Measurements from ENCODE around the gene MRPL36. TPM values are rescaled to one million over a fixed set of nuclear protein-coding genes. Genes with fewer than 3 reads are reported as not detected.
A peak's percentile ranks its signal among the peaks of the same experiment; 100 is the strongest.

Gene MRPL36
- total and polyA plus RNA-seq, 2 donors (not counting 1 experiment from before 2014, with no cell fraction given): 47.9 to 54.8 TPM

GRCh38 chr5:1788828-1789227, 10.8 kb downstream of the MRPL36 start:
- no peaks in the 10 kb centered on the region for H4K20me1 ChIP-seq (ENCODE audit: control insufficient read depth, extremely low read depth, insufficient read depth, low read length)
- H2AFZ ChIP-seq (ENCODE audit: low read length): no peak overlapping the region
- H3K27ac ChIP-seq (ENCODE audit: insufficient read depth, low read length): no peak overlapping the region
- no peaks in the 10 kb centered on the region for H3K9me3 ChIP-seq (ENCODE audit: control insufficient read depth, insufficient read depth, low read depth, low read length)
- H3K4me1 ChIP-seq (ENCODE audit: control insufficient read depth, extremely low read depth, insufficient read depth, low read length): peaks cover 18% of the 10 kb centered on the region
- no peak overlapping the region for H3K4me3 ChIP-seq (replicated peaks in 1 of 4; ENCODE audit: control extremely low read depth in 1 of 4, insufficient read depth in 1 of 4, low read depth in 3 of 4, low read length in 4 of 4)
- H3K4me2 ChIP-seq (ENCODE audit: extremely low read depth, insufficient read depth, low read length): no peak overlapping the region
- no peak overlapping the region for H3K9ac ChIP-seq (ENCODE audit: insufficient read depth, low read length)
- DNase-seq (ENCODE audit: low read depth in 2 of 2): peak in 1 of 2 donors; percentile 31
- no peaks in the 10 kb centered on the region for H3K79me2 ChIP-seq (ENCODE audit: control insufficient read depth, insufficient read depth, low read length)
- TF ChIP-seq CTCF (conservative IDR thresholded peaks at IDR 0.05 in 1 of 2, IDR thresholded peaks at IDR 0.05 in 1 of 2; ENCODE audit: low read depth in 1 of 2, low read length in 2 of 2): no peak
- TF ChIP-seq EZH2 (IDR thresholded peaks at IDR 0.05; ENCODE audit: low read length, missing control alignments): no peak
- no peaks in the 10 kb centered on the region for H3K27me3 ChIP-seq (ENCODE audit: control insufficient read depth, insufficient read depth, low read length)
- H3K36me3 ChIP-seq (ENCODE audit: control insufficient read depth, insufficient read depth, low read length): no peaks in the 10 kb centered on the region

- no peak for DNase-seq (ENCODE audit: low read depth in 2 of 2)
- no peak overlapping the region for H3K27ac ChIP-seq (ENCODE audit: insufficient read depth, low read length)
- H3K4me1 ChIP-seq (ENCODE audit: control insufficient read depth, extremely low read depth, insufficient read depth, low read length): peaks cover 15% of the 10 kb centered on the region
- no peak for TF ChIP-seq EZH2 (IDR thresholded peaks at IDR 0.05; ENCODE audit: low read length, missing control alignments)
- no peak overlapping the region for H2AFZ ChIP-seq (ENCODE audit: low read length)
- no peaks in the 10 kb centered on the region for H3K27me3 ChIP-seq (ENCODE audit: control insufficient read depth, insufficient read depth, low read length)
- no peaks in the 10 kb centered on the region for H3K9me3 ChIP-seq (ENCODE audit: control insufficient read depth, insufficient read depth, low read depth, low read length)
- H3K4me2 ChIP-seq (ENCODE audit: extremely low read depth, insufficient read depth, low read length): no peak overlapping the region
- H3K9ac ChIP-seq (ENCODE audit: insufficient read depth, low read length): no peak overlapping the region
- H4K20me1 ChIP-seq (ENCODE audit: control insufficient read depth, extremely low read depth, insufficient read depth, low read length): no peaks in the 10 kb centered on the region
- no peaks in the 10 kb centered on the region for H3K36me3 ChIP-seq (ENCODE audit: control insufficient read depth, insufficient read depth, low read length)
- no peaks in the 10 kb centered on the region for H3K79me2 ChIP-seq (ENCODE audit: control insufficient read depth, insufficient read depth, low read length)
- no peak overlapping the region for H3K4me3 ChIP-seq (replicated peaks in 1 of 4; ENCODE audit: control extremely low read depth in 1 of 4, insufficient read depth in 1 of 4, low read depth in 3 of 4, low read length in 4 of 4)
Observed at GRCh38 chr5:1788200-1788599, 11.4 kb downstream of the MRPL36 start.

- Histone ChIP-seq H3K27me3 (ENCODE audit: control insufficient read depth, insufficient read depth, low read length) (no peaks in the 10 kb centered on the region), H3K4me3 (replicated peaks in 1 of 4; ENCODE audit: control extremely low read depth in 1 of 4, insufficient read depth in 1 of 4, low read depth in 3 of 4, low read length in 4 of 4) (no peak overlapping the region), H3K79me2 (ENCODE audit: control insufficient read depth, insufficient read depth, low read length) (no peaks in the 10 kb centered on the region), H4K20me1 (ENCODE audit: control insufficient read depth, extremely low read depth, insufficient read depth, low read length) (no peaks in the 10 kb centered on the region), H3K9ac (ENCODE audit: insufficient read depth, low read length) (no peak overlapping the region), H3K4me2 (ENCODE audit: extremely low read depth, insufficient read depth, low read length) (no peak overlapping the region), H3K9me3 (ENCODE audit: control insufficient read depth, insufficient read depth, low read depth, low read length) (no peaks in the 10 kb centered on the region), H3K36me3 (ENCODE audit: control insufficient read depth, insufficient read depth, low read length) (no peaks in the 10 kb centered on the region), H3K4me1 (ENCODE audit: control insufficient read depth, extremely low read depth, insufficient read depth, low read length) (peaks cover 11% of the 10 kb centered on the region), H2AFZ (ENCODE audit: low read length) (no peak overlapping the region), H3K27ac (ENCODE audit: insufficient read depth, low read length) (no peak overlapping the region)
- no peak for DNase-seq (ENCODE audit: low read depth in 2 of 2)
- TF ChIP-seq CTCF (conservative IDR thresholded peaks at IDR 0.05 in 1 of 2, IDR thresholded peaks at IDR 0.05 in 1 of 2; ENCODE audit: low read depth in 1 of 2, low read length in 2 of 2) (no peak), EZH2 (IDR thresholded peaks at IDR 0.05; ENCODE audit: low read length, missing control alignments) (no peak)
Observed at GRCh38 chr5:1787472-1788047, 12.1 kb downstream of the MRPL36 start.
